PFSK-1 (cell line): ENCODE data around the gene COL12A1.

ENCODE experiments used
- FOXP2 ChIP-seq: optimal IDR thresholded peaks from 2 replicates; pipeline ENCODE3; 2011; ENCODE audit warnings: borderline replicate concordance, control low read depth, inconsistent platforms; ENCODE audit not compliant: insufficient read depth; ENCODE audit errors: extremely low read length, extremely low read depth
- POLR2AphosphoS5 ChIP-seq: IDR thresholded peaks from 2 replicates; pipeline ENCODE4 v1.6.1; 2012; ENCODE audit warnings: low read depth, mild to moderate bottlenecking, control low read depth, low read length, moderate library complexity
- SIN3A ChIP-seq: IDR thresholded peaks from 2 replicates; pipeline ENCODE4 v1.6.1; 2012; ENCODE audit warnings: mild to moderate bottlenecking, low read length, moderate library complexity, borderline replicate concordance; ENCODE audit not compliant: insufficient read depth
- TAF1 ChIP-seq: IDR thresholded peaks from 2 replicates; pipeline ENCODE4 v1.6.1; 2012; ENCODE audit warnings: low read length, control low read depth, borderline replicate concordance; ENCODE audit not compliant: insufficient read depth
- TF ChIP-seq, protein P1 (sequence below), 2 experiments: IDR thresholded peaks; 2 replicates each; pipeline versions ENCODE4 v1.6.1 to v1.8.0; 2011 to 2012; ENCODE audit warnings: low read depth in 2 of 2, low read length in 2 of 2, control low read depth in 1 of 2, inconsistent platforms in 1 of 2, mild to moderate bottlenecking in 1 of 2, moderate library complexity in 1 of 2; ENCODE audit not compliant: insufficient read depth in 1 of 2

The COL12A1 gene

DNA sequence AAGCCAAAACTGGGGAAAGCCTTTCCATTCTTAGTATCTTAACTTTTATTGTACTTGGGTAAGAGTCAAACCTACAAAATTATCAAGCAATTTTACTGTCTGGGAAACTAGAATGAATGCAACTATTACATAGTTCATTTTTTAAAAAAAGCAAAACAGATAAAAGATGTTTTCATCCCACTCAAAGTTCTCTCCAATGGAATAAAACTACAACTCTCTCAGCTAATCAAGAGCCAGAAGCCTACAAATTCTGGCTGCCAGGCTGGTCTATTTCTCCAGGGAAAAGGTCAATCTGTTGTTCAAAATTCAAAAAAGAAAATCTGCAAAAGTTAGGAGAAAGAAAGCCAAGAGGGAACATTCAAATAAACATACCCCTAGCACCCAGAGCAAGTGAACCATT, 56.2 kb downstream of the COL12A1 start:
- TF ChIP-seq TAF1 (no peak), SIN3A (no peak), POLR2AphosphoS5 (no peak), FOXP2 (no peak)
- TF ChIP-seq, protein P1, sequence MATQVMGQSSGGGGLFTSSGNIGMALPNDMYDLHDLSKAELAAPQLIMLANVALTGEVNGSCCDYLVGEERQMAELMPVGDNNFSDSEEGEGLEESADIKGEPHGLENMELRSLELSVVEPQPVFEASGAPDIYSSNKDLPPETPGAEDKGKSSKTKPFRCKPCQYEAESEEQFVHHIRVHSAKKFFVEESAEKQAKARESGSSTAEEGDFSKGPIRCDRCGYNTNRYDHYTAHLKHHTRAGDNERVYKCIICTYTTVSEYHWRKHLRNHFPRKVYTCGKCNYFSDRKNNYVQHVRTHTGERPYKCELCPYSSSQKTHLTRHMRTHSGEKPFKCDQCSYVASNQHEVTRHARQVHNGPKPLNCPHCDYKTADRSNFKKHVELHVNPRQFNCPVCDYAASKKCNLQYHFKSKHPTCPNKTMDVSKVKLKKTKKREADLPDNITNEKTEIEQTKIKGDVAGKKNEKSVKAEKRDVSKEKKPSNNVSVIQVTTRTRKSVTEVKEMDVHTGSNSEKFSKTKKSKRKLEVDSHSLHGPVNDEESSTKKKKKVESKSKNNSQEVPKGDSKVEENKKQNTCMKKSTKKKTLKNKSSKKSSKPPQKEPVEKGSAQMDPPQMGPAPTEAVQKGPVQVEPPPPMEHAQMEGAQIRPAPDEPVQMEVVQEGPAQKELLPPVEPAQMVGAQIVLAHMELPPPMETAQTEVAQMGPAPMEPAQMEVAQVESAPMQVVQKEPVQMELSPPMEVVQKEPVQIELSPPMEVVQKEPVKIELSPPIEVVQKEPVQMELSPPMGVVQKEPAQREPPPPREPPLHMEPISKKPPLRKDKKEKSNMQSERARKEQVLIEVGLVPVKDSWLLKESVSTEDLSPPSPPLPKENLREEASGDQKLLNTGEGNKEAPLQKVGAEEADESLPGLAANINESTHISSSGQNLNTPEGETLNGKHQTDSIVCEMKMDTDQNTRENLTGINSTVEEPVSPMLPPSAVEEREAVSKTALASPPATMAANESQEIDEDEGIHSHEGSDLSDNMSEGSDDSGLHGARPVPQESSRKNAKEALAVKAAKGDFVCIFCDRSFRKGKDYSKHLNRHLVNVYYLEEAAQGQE (IDR thresholded peaks at IDR 0.05; ENCODE audit: insufficient read depth in 1 of 2, low read depth in 2 of 2, low read length in 2 of 2) = no peak

DNA sequence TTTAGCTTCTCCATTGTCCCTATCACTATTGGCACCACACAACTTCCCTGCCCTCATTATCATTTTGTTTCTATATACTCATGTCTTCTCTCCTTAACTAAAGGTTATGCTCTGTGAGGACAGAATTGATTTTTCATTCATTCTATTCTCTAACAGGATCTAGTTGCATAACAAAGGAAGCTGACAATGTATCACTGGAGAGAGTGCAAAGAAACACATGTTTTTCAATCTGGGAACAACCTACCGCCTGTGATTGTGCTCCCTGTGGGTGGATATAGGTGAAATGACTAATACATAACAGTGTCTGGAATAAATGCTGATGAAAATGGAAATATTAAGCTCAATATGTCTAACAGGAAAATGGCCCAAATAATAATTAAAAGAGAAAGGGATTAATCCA, 56.6 kb downstream of the COL12A1 start:
- TF ChIP-seq, protein P1 (IDR thresholded peaks at IDR 0.05; ENCODE audit: insufficient read depth in 1 of 2, low read depth in 2 of 2, low read length in 2 of 2) = no peak
- TF ChIP-seq POLR2AphosphoS5 (no peak), SIN3A (no peak), FOXP2 (no peak), TAF1 (no peak)

GRCh38 chr6:75147512-75147911, 58.3 kb downstream of the COL12A1 start:
- TF ChIP-seq POLR2AphosphoS5 (no peak), FOXP2 (no peak), SIN3A (no peak), TAF1 (no peak)
- TF ChIP-seq, protein P1 (IDR thresholded peaks at IDR 0.05; ENCODE audit: insufficient read depth in 1 of 2, low read depth in 2 of 2, low read length in 2 of 2) = no peak

DNA sequence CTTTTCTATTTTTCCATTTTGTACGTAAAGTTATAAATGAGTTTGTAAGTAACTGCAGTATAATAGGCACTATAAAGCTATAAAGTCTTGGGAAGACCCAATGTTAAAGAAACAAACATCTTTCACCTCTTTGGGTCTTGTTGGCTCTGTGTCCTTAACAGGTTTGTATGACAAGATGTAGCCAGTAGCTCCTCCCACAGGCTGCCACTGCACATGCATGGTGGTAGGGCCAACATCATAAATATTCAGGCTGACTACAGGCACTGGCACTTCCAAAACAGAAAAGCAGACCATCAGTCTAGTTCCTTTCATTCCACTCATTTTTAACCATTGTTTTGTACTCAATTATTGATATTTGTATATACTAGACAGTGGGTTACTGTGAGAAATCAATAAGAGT, 59.9 kb downstream of the COL12A1 start:
- TF ChIP-seq TAF1 (no peak), FOXP2 (no peak), POLR2AphosphoS5 (no peak), SIN3A (no peak)
- TF ChIP-seq, protein P1 (IDR thresholded peaks at IDR 0.05; ENCODE audit: insufficient read depth in 1 of 2, low read depth in 2 of 2, low read length in 2 of 2) = no peak

DNA sequence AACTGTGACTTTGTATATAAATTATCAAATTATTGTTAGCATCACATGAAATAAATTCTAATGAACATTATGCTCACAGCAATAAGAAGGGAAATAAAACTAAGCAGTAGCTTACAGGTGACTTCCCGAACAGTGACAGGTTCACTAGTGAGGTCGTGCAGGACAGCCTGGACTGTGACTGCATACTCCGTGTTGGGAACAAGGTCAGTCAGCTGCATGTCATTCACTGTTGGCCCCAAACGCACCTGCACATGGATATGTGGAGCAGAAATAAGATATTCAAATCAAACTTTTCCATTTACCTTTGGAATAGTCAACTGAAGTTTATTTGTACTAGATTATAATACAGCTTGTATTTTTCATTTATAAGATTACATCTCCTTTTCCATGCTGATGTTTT, 60.6 kb downstream of the COL12A1 start:
- TF ChIP-seq TAF1 = no peak
- no peak for TF ChIP-seq SIN3A
- TF ChIP-seq POLR2AphosphoS5 = no peak
- TF ChIP-seq FOXP2 = no peak
- TF ChIP-seq, protein P1 (IDR thresholded peaks at IDR 0.05; ENCODE audit: insufficient read depth in 1 of 2, low read depth in 2 of 2, low read length in 2 of 2) = no peak
